Panc1 (cell line): Measurements from ENCODE around the gene PLD3. TPM values are rescaled to one million over a fixed set of nuclear protein-coding genes. Genes with fewer than 3 reads are reported as not detected.

Source experiments
- ATAC-seq: fragments of 200-7000 bp; cut with Tn5 transposase; 2 replicates; pipeline ENCODE4 v1.9.1; 2020; ENCODE audit warnings: mild to moderate bottlenecking, moderate library complexity
- BruUV-seq: library from RNA; stranded (reverse); fragments of 400-500 nt; replicated peaks from 2 replicates; lab custom pipeline; 2021; lab: Mats Ljungman, UMichigan
- CTCF ChIA-PET: fragments of 300-600 bp; sonication (Branson Sonifier 250); formaldehyde crosslinking; loops from one replicate; lab custom pipeline; 2022; ENCODE audit warnings: antibody characterized with exemption; lab: Charles Lee
- POLR2A ChIA-PET: fragments of 300-600 bp; sonication (Branson Sonifier 250); formaldehyde crosslinking; loops from one replicate; lab custom pipeline; 2022; ENCODE audit warnings: antibody characterized with exemption; lab: Charles Lee
- DNase-seq: peaks from one replicate; pipeline ENCODE4 v3.0.0-alpha.2; 2010; ENCODE audit warnings: low read depth, low spot score
- H3K27ac ChIP-seq: 2 replicates; pipeline ENCODE4 v1.5.1; 2011; ENCODE audit warnings: mild to moderate bottlenecking, low read length, inconsistent platforms
- H3K27me3 ChIP-seq: fragments of 200-500 bp; sonication (Bioruptor generic); 2 replicates; pipeline ENCODE4 v1.6.0; 2014; ENCODE audit warnings: low read length, inconsistent platforms; ENCODE audit not compliant: control insufficient read depth, insufficient read depth
- H3K36me3 ChIP-seq: fragments of 200-500 bp; sonication (Bioruptor generic); 2 replicates; pipeline ENCODE4 v1.5.1; 2014; ENCODE audit warnings: inconsistent platforms, mild to moderate bottlenecking, low read length, moderate library complexity; ENCODE audit not compliant: control insufficient read depth, insufficient read depth
- H3K4me1 ChIP-seq: 2 replicates; pipeline ENCODE4 v1.5.1; 2011; ENCODE audit warnings: inconsistent platforms, mild to moderate bottlenecking, low read length, moderate library complexity; ENCODE audit not compliant: control insufficient read depth, insufficient read depth
- H3K4me3 ChIP-seq, 2 experiments: 2 replicates each; pipeline ENCODE4 v1.5.1; 2011 to 2012; ENCODE audit warnings: low read depth in 2 of 2, low read length in 2 of 2, mild to moderate bottlenecking in 2 of 2, inconsistent platforms in 1 of 2, moderate library complexity in 1 of 2
- H3K9me3 ChIP-seq: fragments of 200-500 bp; sonication (Bioruptor generic); 2 replicates; pipeline ENCODE4 v1.5.1; 2014; ENCODE audit warnings: low read depth, mild to moderate bottlenecking, inconsistent platforms, low read length, moderate library complexity; ENCODE audit not compliant: control insufficient read depth, insufficient read depth
- CTCF ChIP-seq: fragments of 450-650 bp; IDR thresholded peaks from 2 replicates; pipeline ENCODE4 v1.5.1; 2017; ENCODE audit warnings: mild to moderate bottlenecking
- POLR2AphosphoS5 ChIP-seq: IDR thresholded peaks from 2 replicates; pipeline ENCODE4 v1.6.1; 2012; ENCODE audit warnings: mild to moderate bottlenecking, low read depth, low read length, moderate library complexity
- REST ChIP-seq, 2 experiments: IDR thresholded peaks; 2 replicates each; pipeline ENCODE4 v1.6.1; 2011 to 2012; ENCODE audit warnings: low read depth in 2 of 2, control low read depth in 1 of 2, low read length in 1 of 2, mild to moderate bottlenecking in 1 of 2, moderate library complexity in 1 of 2; ENCODE audit not compliant: insufficient read depth in 1 of 2
- SIN3A ChIP-seq: IDR thresholded peaks from 2 replicates; pipeline ENCODE4 v1.6.1; 2012; ENCODE audit warnings: low read depth, mild to moderate bottlenecking, low read length, moderate library complexity, borderline replicate concordance; ENCODE audit not compliant: insufficient read depth
- TCF7L2 ChIP-seq: IDR thresholded peaks from 2 replicates; pipeline ENCODE4 v1.6.1; 2011; ENCODE audit warnings: mild to moderate bottlenecking, low read depth, low read length, inconsistent platforms
- in situ Hi-C: cut with HindIII; loops from 2 replicates; pipeline ENCODE4 v1.10.0; 2016; ENCODE audit warnings: low sequenced_read_pairs, low pct_unique_long_range_greater_than_20kb
- intact Hi-C: fragments of 100-400 bp; cut with micrococcal nuclease; formaldehyde crosslinking; loops from one replicate; pipeline ENCODE4 v1.10.0; 2022; ENCODE audit not compliant: unreplicated experiment
- total RNA-seq: library from RNA; stranded (reverse); gene quantifications from one replicate; pipeline ENCODE4 v1.2.1, GENCODE V29; 2021; ENCODE audit not compliant: unreplicated experiment

The PLD3 gene
- total RNA-seq, 1 experiment from 2014 or later: 81.8 TPM

GRCh38 chr19:40423938-40424337 lies 75.4 kb downstream of the PLD3 start:
- H3K4me3 ChIP-seq: peak overlapping the region; percentile 85 to 93
- intact Hi-C loops: no loop called here
- peak overlapping the region; percentile 92 for H3K27ac ChIP-seq
- in situ Hi-C loops: no loop called here
- no peak for TF ChIP-seq REST (IDR thresholded peaks at IDR 0.05; ENCODE audit: insufficient read depth in 1 of 2, low read depth in 2 of 2, low read length in 1 of 2)
- TF ChIP-seq TCF7L2: no peak
- no peak for TF ChIP-seq CTCF
- no peak for TF ChIP-seq POLR2AphosphoS5
- no peak for TF ChIP-seq SIN3A
- DNase-seq (no peak), ATAC-seq (no peak)
- H3K9me3 ChIP-seq: no peaks in the 10 kb centered on the region
- CTCF ChIA-PET: interaction anchor here (1.9 kb wide), 1 partner anchor 40 kb away, joined by 5 read pairs; no protein-coding TSS in a partner anchor
- BruUV-seq: no TSS peak
- H3K36me3 ChIP-seq: peaks cover 4% of the 10 kb centered on the region; the same call in 1 of the 2 replicates
- POLR2A ChIA-PET: no interaction called here
- no peaks in the 10 kb centered on the region for H3K27me3 ChIP-seq
- H3K4me1 ChIP-seq: peaks cover 24% of the 10 kb centered on the region

- H3K4me3 ChIP-seq: peak overlapping the region; percentile 85 to 93
- H3K36me3 ChIP-seq: peaks cover 4% of the 10 kb centered on the region; the same call in 1 of the 2 replicates
- no TSS peak for BruUV-seq
- in situ Hi-C loops (no loop called here), intact Hi-C loops (no loop called here)
- DNase-seq (no peak), ATAC-seq (no peak)
- no peak for TF ChIP-seq REST (IDR thresholded peaks at IDR 0.05; ENCODE audit: insufficient read depth in 1 of 2, low read depth in 2 of 2, low read length in 1 of 2)
- TF ChIP-seq TCF7L2: no peak
- peak overlapping the region; percentile 94 for H3K27ac ChIP-seq
- no peaks in the 10 kb centered on the region for H3K27me3 ChIP-seq
- H3K9me3 ChIP-seq: no peaks in the 10 kb centered on the region
- CTCF ChIA-PET: no interaction called here
- peaks cover 24% of the 10 kb centered on the region for H3K4me1 ChIP-seq
- POLR2A ChIA-PET: no interaction called here
Observed at GRCh38 chr19:40424637-40425449, 76.3 kb downstream of the PLD3 start.
